ENCODE results near the gene FXYD4.

FXYD4 gene

GRCh38 chr10:43396928-43397624, 25.6 kb downstream of the FXYD4 start:
- no peaks in the 10 kb centered on the region for H3K9me3 ChIP-seq (ENCODE audit: control insufficient read depth, insufficient read depth, low read length)
- H3K36me3 ChIP-seq (ENCODE audit: control insufficient read depth, insufficient read depth, low read length), result peaks cover 48% of the 10 kb centered on the region
- no peaks in the 10 kb centered on the region for H3K27me3 ChIP-seq (ENCODE audit: control insufficient read depth, insufficient read depth, low read length)
- peak overlapping the region; percentile 72 for H3K4me3 ChIP-seq (ENCODE audit: low read depth, low read length)
- peak overlapping the region; percentile 91 for H3K9ac ChIP-seq (ENCODE audit: low read depth, low read length)
- peaks cover 37% of the 10 kb centered on the region for H3K4me1 ChIP-seq (ENCODE audit: control insufficient read depth, insufficient read depth, low read length)
- peak overlapping the region; percentile 100 for H3K27ac ChIP-seq (ENCODE audit: low read depth, low read length)

- peak overlapping the region; percentile 100 for H3K27ac ChIP-seq (ENCODE audit: low read depth, low read length)
- H3K9ac ChIP-seq (ENCODE audit: low read depth, low read length), result no peak overlapping the region
- H3K9me3 ChIP-seq (ENCODE audit: control insufficient read depth, insufficient read depth, low read length), result no peaks in the 10 kb centered on the region
Measured at GRCh38 chr10:43398939-43399319, 27.5 kb downstream of the FXYD4 start.

DNA sequence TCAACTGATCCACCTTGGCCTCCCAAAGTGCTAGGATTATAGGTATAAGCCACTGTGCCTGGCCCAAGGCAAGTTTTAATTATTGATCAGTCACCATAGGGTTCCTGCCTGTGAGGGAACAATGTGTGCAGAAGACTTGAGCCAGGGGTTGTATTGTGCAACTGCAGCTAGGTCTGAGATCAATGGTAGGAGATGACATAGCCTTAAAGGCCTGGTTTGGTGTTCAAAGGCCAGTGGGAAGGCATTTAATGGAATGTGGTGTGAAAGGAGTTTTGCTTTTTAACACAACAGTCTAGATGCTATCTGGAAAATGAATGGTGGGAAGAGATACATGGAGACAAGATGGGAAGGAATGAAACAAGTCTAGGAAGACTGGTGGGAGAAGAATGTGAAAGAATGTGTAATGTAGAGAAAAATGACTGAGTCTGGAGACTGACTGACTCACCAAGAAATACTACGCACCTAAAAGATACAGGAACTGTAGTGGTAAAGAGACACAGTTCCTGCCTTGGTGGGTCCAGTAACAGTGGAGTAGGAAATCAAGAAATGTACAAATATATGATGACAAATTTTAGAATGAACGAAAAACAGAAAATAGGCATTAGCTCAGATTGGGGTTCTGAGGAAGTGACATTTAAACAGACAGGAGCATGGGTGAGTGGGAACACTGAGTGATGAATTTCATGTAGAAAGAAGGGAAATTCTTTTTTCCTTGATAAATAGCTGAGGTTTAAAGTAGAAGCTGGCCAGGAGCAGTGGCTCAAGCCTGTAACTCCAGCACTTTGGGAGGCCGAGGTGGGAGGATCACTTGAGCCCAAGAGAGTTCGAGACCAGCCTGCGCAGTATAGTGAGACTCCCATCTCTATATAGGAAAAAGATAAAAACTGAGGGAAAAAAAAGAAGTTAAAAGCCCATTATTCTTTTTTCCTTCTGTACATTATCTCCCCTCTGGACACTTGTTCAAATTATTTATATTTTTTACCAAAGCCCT, 28.2 kb downstream of the FXYD4 start:
- H3K4me1 ChIP-seq (ENCODE audit: control insufficient read depth, insufficient read depth, low read length), result peaks cover 52% of the 10 kb centered on the region
- H3K36me3 ChIP-seq (ENCODE audit: control insufficient read depth, insufficient read depth, low read length), result peaks cover 35% of the 10 kb centered on the region
- no peak overlapping the region for H3K4me3 ChIP-seq (ENCODE audit: low read depth, low read length)
- no peaks in the 10 kb centered on the region for H3K27me3 ChIP-seq (ENCODE audit: control insufficient read depth, insufficient read depth, low read length)
- H3K27ac ChIP-seq (ENCODE audit: low read depth, low read length), result peak overlapping the region; percentile 100
- no peaks in the 10 kb centered on the region for H3K9me3 ChIP-seq (ENCODE audit: control insufficient read depth, insufficient read depth, low read length)
- no peak overlapping the region for H3K9ac ChIP-seq (ENCODE audit: low read depth, low read length)

More at GRCh38 chr10:43398939-43399319, 27.5 kb downstream of the FXYD4 start:
- Histone ChIP-seq H3K27me3 (ENCODE audit: control insufficient read depth, insufficient read depth, low read length) (no peaks in the 10 kb centered on the region), H3K4me3 (ENCODE audit: low read depth, low read length) (no peak overlapping the region), H3K36me3 (ENCODE audit: control insufficient read depth, insufficient read depth, low read length) (peaks cover 42% of the 10 kb centered on the region), H3K4me1 (ENCODE audit: control insufficient read depth, insufficient read depth, low read length) (peaks cover 50% of the 10 kb centered on the region)

GRCh38 chr10:43401627-43402026, 30.2 kb downstream of the FXYD4 start:
- no peak overlapping the region for H3K9ac ChIP-seq (ENCODE audit: low read depth, low read length)
- peaks cover 25% of the 10 kb centered on the region for H3K36me3 ChIP-seq (ENCODE audit: control insufficient read depth, insufficient read depth, low read length)
- peak overlapping the region; percentile 12; the same call in 1 of the 2 replicates for H3K4me3 ChIP-seq (ENCODE audit: low read depth, low read length)
- peak overlapping the region; percentile 86 for H3K27ac ChIP-seq (ENCODE audit: low read depth, low read length)
- H3K4me1 ChIP-seq (ENCODE audit: control insufficient read depth, insufficient read depth, low read length), result peaks cover 56% of the 10 kb centered on the region
- H3K9me3 ChIP-seq (ENCODE audit: control insufficient read depth, insufficient read depth, low read length), result no peaks in the 10 kb centered on the region
- no peaks in the 10 kb centered on the region for H3K27me3 ChIP-seq (ENCODE audit: control insufficient read depth, insufficient read depth, low read length)

GRCh38 chr10:43402176-43402575, 30.7 kb downstream of the FXYD4 start:
- H3K36me3 ChIP-seq (ENCODE audit: control insufficient read depth, insufficient read depth, low read length), result peaks cover 25% of the 10 kb centered on the region
- H3K27ac ChIP-seq (ENCODE audit: low read depth, low read length), result peak overlapping the region; percentile 86
- H3K9ac ChIP-seq (ENCODE audit: low read depth, low read length), result no peak overlapping the region
- peaks cover 56% of the 10 kb centered on the region for H3K4me1 ChIP-seq (ENCODE audit: control insufficient read depth, insufficient read depth, low read length)
- H3K9me3 ChIP-seq (ENCODE audit: control insufficient read depth, insufficient read depth, low read length), result no peaks in the 10 kb centered on the region
- H3K27me3 ChIP-seq (ENCODE audit: control insufficient read depth, insufficient read depth, low read length), result no peaks in the 10 kb centered on the region
- peak overlapping the region; percentile 25; the same call in 1 of the 2 replicates for H3K4me3 ChIP-seq (ENCODE audit: low read depth, low read length)

DNA sequence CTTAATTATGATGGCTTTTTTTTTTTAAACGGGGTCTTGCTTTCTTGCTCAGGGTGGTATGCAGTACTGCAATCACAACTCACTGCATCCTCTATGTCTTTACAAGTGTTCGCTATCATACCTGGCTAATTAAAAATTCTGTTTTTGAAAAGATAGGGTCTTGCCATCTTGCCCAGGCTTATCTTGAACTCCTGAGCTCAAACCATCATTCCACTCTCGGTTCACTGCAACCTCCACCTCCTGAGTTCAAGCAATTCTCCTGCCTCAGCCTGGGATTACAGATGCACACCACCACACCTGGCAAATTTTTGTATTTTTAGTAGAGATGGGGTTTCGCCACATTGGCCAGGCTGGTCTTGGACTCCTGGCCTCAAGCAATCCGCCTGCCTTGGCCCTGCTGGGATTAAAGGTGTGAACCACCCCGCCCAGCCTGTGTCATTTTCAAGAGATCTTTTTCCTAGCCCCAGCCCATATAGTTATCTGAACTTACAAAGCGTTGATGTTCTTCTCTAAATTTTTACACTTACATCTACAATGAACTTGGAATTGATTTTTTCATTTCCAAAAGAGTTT, 31.5 kb downstream of the FXYD4 start:
- Histone ChIP-seq H3K27ac (ENCODE audit: low read depth, low read length) (peak overlapping the region; percentile 36), H3K36me3 (ENCODE audit: control insufficient read depth, insufficient read depth, low read length) (peaks cover 25% of the 10 kb centered on the region), H3K4me3 (ENCODE audit: low read depth, low read length) (no peak overlapping the region), H3K9ac (ENCODE audit: low read depth, low read length) (no peak overlapping the region), H3K9me3 (ENCODE audit: control insufficient read depth, insufficient read depth, low read length) (no peaks in the 10 kb centered on the region), H3K27me3 (ENCODE audit: control insufficient read depth, insufficient read depth, low read length) (no peaks in the 10 kb centered on the region), H3K4me1 (ENCODE audit: control insufficient read depth, insufficient read depth, low read length) (peaks cover 56% of the 10 kb centered on the region)

DNA sequence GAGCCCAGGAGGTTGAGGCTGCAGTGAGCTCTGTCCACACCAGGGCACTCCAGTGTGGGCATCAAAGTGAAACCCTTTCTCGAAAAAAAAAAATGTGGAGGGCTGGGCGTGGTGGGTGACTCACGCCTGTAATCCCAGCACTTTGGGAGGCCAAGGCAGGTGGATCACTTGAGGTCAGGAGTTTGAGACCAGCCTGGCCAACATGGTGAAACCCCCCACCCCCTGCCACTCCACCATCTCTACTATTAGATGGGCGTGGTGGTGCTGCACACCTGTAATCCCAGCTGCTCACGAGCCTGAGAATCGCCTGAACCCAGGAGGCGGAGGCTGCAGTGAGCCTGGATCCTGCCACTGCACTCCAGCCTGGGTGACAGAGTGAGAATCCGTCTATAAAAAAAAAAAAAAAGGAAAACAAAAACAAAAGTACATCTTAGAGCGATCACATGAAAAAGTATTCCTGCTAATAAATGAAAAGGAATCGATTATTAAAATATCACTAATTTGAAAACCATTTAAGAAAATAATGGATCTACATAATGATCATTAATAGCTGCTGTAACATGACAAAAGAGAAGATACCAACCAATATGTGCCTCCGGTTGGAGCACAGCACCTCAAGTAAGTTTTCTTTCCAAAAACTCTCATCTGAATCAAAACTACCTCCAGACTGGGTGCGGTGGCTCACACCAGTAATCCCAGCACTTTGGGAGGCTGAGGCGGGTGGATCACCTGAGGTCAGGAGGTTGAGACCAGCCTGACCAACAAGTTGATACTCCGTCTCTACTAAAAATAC, 32.7 kb downstream of the FXYD4 start:
- peaks cover 53% of the 10 kb centered on the region for H3K4me1 ChIP-seq (ENCODE audit: control insufficient read depth, insufficient read depth, low read length)
- H3K4me3 ChIP-seq (ENCODE audit: low read depth, low read length), result no peak overlapping the region
- H3K9ac ChIP-seq (ENCODE audit: low read depth, low read length), result no peak overlapping the region
- peaks cover 25% of the 10 kb centered on the region for H3K36me3 ChIP-seq (ENCODE audit: control insufficient read depth, insufficient read depth, low read length)
- no peaks in the 10 kb centered on the region for H3K27me3 ChIP-seq (ENCODE audit: control insufficient read depth, insufficient read depth, low read length)
- no peaks in the 10 kb centered on the region for H3K9me3 ChIP-seq (ENCODE audit: control insufficient read depth, insufficient read depth, low read length)
- peak overlapping the region; percentile 47 for H3K27ac ChIP-seq (ENCODE audit: low read depth, low read length)

GRCh38 chr10:43404704-43405084, 33.3 kb downstream of the FXYD4 start:
- Histone ChIP-seq H3K4me1 (ENCODE audit: control insufficient read depth, insufficient read depth, low read length) (peaks cover 47% of the 10 kb centered on the region), H3K9me3 (ENCODE audit: control insufficient read depth, insufficient read depth, low read length) (no peaks in the 10 kb centered on the region), H3K4me3 (ENCODE audit: low read depth, low read length) (peak overlapping the region; percentile 41; the same call in 1 of the 2 replicates), H3K27ac (ENCODE audit: low read depth, low read length) (peak overlapping the region; percentile 47), H3K36me3 (ENCODE audit: control insufficient read depth, insufficient read depth, low read length) (peaks cover 19% of the 10 kb centered on the region), H3K27me3 (ENCODE audit: control insufficient read depth, insufficient read depth, low read length) (no peaks in the 10 kb centered on the region), H3K9ac (ENCODE audit: low read depth, low read length) (no peak overlapping the region)

DNA sequence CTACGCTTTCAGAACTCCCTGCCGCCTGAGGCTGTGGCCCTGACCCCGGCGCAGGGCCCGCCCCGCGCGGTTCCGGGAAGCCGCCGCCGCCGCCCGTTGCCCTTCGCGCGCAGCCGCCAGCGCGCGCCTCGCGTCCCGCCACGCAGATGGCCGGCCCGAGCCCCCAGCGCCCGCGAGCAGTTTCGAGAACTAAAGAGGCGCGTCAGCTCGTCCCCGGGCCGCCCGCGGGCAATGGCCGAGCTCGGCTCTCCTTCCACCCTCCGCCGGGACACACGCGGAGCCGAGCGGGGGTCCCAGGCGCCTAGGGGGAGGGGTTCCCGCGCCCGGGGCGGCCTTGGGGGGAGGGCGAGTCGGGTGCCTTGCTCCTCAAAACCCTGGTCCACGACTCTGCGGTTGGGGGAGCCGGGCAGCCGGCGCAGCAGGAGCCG, 35.7 kb downstream of the FXYD4 start:
- H3K27me3 ChIP-seq (ENCODE audit: control insufficient read depth, insufficient read depth, low read length), result no peaks in the 10 kb centered on the region
- peak overlapping the region; percentile 93 for H3K9ac ChIP-seq (ENCODE audit: low read depth, low read length)
- H3K4me3 ChIP-seq (ENCODE audit: low read depth, low read length), result peak overlapping the region; percentile 94
- H3K9me3 ChIP-seq (ENCODE audit: control insufficient read depth, insufficient read depth, low read length), result no peaks in the 10 kb centered on the region
- H3K36me3 ChIP-seq (ENCODE audit: control insufficient read depth, insufficient read depth, low read length), result peaks cover 12% of the 10 kb centered on the region
- peak overlapping the region; percentile 99 for H3K27ac ChIP-seq (ENCODE audit: low read depth, low read length)
- peaks cover 28% of the 10 kb centered on the region for H3K4me1 ChIP-seq (ENCODE audit: control insufficient read depth, insufficient read depth, low read length)

DNA sequence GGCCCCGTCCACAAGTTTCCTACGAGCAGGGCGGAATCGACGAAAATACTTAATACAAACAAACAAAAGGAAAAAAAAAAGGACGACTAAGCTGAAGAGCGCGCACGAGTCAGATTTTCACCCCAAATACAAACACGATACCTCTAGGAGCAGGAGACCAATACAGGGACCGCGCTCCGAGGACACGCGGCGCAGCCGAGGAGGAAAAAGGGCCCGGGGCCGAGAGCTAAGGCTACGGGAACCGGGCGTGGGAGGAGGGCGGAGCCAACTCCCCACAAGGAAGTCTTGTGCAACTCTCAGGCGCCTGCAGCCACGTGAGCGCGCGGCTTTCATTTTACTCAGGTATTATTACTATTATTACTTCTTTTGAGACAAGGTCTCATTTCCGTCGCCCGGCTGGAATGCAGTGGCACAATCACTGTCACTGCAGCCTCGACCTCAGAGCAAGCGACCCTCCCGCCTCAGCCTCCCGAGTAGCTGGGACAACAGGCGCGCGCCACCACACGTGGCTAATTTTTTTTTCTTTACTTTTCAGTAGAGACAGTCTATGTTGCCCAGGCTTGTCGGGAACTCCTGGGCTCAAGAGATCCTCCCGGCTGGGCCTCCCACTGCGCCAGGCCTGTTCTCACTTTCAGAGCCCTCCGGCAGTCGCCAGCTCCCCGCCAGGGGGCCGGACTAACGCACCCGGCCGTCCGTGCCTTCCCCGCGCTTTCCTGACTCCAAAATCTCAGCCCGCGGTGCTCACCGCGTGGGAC, 36.3 kb downstream of the FXYD4 start:
- Histone ChIP-seq H3K27ac (ENCODE audit: low read depth, low read length) (peak overlapping the region; percentile 99), H3K4me1 (ENCODE audit: control insufficient read depth, insufficient read depth, low read length) (peaks cover 23% of the 10 kb centered on the region), H3K9ac (ENCODE audit: low read depth, low read length) (peak overlapping the region; percentile 93), H3K27me3 (ENCODE audit: control insufficient read depth, insufficient read depth, low read length) (no peaks in the 10 kb centered on the region), H3K36me3 (ENCODE audit: control insufficient read depth, insufficient read depth, low read length) (peaks cover 9% of the 10 kb centered on the region), H3K4me3 (ENCODE audit: low read depth, low read length) (peak overlapping the region; percentile 94), H3K9me3 (ENCODE audit: control insufficient read depth, insufficient read depth, low read length) (no peaks in the 10 kb centered on the region)

Data from HUES48 (cell line).